ENCODE results near the gene PPTC7.
"Not testable (repeated sequence)": the region's sequence is repeated elsewhere in the genome, so short reads cannot be mapped to it uniquely, and the experiment has no call there.

Gene PPTC7

DNA sequence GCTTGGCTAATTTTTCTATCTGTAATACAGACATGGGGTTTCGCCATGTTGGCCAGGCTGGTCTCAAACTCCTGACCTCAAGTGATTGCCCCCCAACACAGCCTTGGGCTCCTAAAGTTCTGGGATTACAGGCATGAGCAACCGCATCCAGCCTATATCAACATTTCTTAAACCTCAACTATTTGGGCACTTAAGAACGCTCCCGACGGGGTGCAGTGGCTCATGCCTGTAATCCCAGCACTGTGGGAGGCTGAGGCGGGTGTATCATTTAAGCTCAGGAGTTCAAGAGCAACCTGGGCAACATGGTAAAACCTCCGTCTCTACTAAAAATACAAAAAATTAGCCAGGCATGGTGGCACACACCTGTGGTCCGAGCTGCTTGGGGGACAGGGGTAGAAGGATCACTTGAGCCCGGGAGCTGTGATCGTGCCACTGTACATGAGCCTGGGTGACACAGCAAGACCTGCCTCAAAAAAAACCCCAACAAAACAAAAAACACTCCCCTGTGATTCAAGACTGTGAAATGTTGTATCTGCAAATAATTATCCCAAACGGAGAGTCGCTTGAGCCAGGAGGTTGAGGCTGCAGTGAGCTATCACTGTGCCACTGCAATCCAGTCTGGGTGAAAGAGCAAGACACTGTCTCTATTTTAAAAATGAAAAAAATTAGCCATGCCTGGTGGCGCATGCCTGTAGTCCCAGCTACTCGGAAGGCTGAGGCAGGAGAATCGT lies 21.5 kb downstream of the PPTC7 start:
- DNase-seq: no peak

DNA sequence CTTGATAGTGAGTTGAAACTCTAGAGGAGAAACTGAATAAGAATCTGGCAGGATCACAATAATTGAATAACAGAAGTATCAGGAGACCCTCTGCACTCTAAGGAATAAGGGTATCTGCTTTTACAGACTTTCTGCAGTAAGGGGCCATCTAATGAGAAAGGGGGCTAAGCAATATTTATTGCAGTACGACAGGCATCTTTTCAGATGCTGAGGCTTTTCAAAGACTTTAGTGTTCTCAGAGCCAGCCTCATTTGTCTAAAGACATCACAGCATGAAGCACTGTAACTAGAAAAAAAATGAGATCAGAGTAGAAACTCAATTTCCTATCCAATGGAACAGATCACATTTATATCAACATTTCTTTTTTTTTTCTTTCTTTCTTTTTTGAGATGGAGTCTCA lies 22.2 kb downstream of the PPTC7 start:
- DNase-seq: no peak

DNA sequence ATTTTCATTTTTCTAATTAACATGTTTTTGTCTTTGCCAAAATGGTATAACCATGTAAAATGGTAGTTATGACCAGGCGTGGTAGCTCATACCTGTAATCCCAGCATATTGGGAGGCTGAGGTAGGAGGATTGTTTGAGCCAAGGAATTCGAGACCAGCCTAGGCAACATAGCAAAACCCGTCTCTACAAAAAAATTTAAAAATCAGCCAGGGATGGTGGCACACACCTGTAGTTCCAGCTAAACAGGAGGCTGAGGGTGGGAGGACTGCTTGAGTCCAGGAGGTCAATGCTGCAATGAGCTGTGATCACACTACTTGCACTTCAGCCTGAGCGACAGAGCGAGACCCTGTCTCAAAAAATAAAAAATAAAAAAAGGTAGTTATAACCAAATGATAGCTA lies 23.1 kb downstream of the PPTC7 start:
- DNase-seq: no peak

DNA sequence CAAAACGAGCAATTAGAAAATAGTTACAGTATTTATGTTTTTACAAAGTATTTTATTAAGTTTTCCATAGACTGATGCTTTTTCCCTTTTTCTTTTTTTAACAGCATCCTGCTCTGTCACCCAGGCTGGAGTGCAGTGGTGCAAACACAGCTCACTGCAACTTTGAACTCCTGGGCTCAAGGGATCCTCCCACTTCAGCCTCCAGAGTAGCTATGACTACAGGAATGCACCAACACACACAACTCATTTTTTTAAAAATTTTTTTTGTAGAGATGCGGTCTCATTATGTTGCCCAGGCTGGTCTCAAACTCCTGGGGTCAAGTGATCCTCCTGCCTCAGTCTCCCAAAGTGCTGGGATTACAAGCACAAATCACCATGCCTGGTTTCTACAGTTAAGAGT lies 24.2 kb downstream of the PPTC7 start:
- DNase-seq: not testable (repeated sequence)

- no peak for DNase-seq
Observed at GRCh38 chr12:110557300-110557699, 25.8 kb downstream of the PPTC7 start.

DNA sequence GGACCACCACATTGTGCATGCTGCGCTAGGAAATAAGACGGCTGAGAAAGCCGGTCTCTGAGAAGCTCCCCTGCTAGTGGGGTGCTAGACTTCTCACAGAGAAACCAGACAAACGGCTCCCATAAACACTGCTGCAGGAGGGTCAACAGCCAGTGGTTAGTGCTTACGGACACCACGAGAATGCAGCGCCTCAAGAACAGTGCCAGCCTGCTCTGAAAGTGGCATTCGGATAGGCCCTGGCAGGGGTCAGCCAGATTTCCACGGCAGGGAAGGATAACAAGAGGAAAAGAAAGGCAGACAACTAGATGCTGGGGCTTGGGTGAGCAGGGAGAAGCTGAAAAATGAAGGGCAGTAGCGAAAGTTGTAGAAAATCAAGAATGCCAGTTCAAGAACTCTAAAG lies 26.4 kb downstream of the PPTC7 start:
- DNase-seq: no peak

- DNase-seq: no peak
Observed at GRCh38 chr12:110555577-110556406, 27.3 kb downstream of the PPTC7 start.

DNA sequence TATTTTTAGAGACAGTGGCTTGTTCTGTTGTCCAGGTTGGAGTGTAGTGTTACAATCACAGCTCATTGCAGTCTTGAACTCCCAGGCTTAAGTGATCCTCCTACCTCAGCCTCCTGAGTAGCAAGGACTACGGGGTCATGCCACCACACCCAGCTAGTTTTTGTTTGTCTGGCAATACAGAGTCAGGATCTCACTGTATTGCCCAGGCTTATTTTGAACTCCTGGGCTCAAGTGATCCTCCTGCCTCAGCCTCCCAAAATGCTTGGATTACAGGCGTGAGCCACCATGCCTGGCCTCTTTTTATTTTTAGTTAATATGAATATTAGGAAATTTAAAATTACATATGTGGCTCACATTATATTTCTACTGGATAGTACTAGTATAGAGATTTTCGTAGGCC lies 28.9 kb downstream of the PPTC7 start:
- no peak for DNase-seq

GRCh38 chr12:110550981-110551380 lies 32.1 kb downstream of the PPTC7 start:
- DNase-seq: no peak

GRCh38 chr12:110549716-110550115 lies 33.4 kb downstream of the PPTC7 start:
- no peak for DNase-seq

GRCh38 chr12:110548678-110549077 lies 34.4 kb downstream of the PPTC7 start:
- DNase-seq: no peak

DNA sequence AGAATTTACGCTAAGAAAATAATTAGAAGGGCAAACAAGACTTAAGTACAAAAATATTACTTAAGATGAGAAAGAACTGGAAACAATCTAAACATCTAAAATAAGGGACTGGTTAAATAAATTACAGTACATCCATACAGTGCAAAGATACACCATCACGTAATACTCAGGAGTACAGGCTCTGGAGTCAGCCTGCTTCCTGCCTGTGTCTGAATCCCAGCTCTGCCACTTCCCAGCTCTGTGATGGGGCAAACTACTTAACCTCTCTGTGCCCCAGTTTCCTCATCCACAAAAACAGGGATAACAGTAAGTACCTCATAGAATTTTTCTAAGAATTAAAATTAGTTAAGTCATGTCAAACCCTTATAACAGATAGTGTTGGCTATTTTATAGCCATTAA lies 36.0 kb downstream of the PPTC7 start:
- DNase-seq: no peak

- no peak for DNase-seq
Observed at GRCh38 chr12:110546339-110546738, 36.8 kb downstream of the PPTC7 start.

DNA sequence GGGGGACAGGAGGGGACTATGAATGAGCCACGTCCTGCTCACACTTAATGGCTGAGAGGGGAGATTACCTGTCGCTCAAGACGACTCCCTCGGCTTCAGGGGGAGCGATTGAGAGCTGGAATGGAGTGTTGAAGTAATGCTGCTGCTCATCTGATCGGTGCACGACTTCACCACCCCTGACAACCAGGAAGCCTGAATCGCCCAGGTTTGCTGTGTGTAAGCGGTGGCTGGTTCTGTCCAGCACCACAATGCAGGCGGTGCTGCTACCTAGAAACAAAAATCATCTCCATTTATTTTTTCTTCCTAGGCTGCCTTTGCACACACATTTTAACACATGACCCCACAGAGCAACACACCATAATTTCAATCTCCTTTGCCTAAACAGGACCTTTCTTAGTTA lies 37.3 kb downstream of the PPTC7 start:
- no peak for DNase-seq

DNA sequence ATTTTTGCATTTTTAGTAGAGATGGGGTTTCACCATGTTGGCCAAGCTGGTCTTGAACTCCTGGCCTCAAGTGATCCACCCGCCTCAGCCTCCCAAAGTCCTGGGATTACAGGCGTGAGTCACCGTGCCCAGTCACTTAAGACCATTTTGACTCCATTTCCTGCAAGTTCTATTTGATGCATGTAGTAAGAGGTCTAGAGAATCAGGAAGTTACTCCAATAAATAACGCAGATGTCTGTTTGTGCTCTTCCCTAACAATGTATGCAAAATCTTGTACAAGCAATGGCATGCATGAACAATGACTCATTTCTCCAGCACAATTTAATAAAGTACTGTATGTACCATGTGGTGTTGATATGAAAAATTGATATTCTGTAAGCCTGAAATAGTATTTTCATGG lies 37.9 kb downstream of the PPTC7 start:
- DNase-seq: not testable (repeated sequence)

- DNase-seq: no peak
Observed at GRCh38 chr12:110543965-110544364, 39.2 kb downstream of the PPTC7 start.

GRCh38 chr12:110543252-110543959 lies 39.7 kb downstream of the PPTC7 start:
- DNase-seq: no peak

GRCh38 chr12:110540048-110540447 lies 43.1 kb downstream of the PPTC7 start:
- DNase-seq: no peak

DNA sequence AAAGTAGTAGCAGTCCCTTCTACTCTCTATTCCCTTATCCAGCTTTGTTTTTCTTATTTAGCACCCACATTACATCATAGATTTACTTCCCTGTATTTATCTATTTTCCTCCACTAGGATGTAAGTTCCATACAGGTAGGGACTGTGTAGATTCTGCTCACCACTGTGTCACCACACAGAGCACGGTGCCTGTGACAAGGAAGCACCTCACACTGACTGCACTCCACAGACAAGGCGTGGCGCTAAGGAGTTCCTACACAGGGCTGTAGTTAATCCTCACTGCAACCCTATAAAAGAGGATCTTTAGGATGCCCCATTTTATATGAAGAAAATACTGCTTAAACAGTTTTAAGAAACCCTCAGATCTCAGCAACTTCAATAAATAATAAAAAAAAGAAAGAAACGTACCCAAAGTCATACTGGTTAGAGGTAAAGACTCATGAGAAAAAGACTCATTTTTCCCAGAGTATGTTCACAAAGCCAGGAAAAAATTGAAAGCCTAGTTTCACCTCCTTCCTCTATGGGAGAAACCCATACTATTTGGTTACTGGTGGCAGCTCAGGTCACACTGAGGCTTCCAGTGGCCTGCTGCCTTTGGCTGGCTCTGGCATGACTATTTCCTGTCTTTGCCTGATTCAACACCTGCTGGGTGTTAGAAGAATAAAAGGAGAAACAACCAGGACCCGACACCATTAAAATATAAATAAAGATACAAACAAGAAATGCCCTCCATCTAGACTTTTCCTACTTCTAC lies 44.1 kb downstream of the PPTC7 start:
- no peak for DNase-seq

DNA sequence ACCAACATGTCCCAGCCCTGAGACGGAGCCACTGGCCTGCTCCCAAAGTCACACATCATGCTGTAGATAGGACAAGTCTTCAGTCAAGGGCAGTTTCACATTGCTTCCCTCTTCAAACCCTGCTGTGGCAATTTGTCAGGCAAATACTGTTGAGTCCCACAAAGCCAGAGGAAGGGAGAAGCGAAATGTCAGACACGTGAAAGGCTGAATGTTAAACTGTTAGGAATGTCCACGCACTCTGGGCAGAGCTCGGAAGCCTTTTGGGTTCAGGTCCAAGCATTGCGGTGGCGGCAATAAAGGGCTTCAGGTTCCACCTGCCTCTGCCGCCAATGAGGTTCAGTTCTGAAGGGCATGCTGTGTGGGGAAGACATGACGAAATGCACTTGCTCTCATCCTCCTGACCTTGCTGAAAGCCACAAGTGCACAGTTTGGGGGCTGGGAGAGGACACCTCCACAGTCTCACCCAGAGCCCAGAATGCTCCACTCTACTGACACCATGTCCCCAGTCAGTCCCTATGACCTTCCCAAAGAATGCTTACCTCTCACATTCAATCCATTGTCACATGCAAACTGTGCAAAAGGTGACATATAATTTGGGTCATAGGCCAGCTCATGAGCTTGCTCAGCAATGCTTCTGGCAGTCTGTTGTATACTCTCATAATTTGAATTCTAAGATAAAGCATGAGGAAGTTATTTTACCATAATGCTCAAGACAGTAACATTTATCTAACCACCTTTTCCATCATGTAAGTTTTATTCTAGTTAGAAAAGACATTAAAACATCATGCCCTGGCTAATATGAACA lies 45.3 kb downstream of the PPTC7 start:
- DNase-seq: no peak

- no peak for DNase-seq
Observed at GRCh38 chr12:110536834-110537604, 46.1 kb downstream of the PPTC7 start.
